GM23248 (cell line): ENCODE data around the gene ESYT2.

Source experiments
- EZH2 ChIP-seq: fragments of 200-600 bp; sonication (generic); IDR thresholded peaks from 2 replicates; pipeline ENCODE4 v1.6.1; 2018; ENCODE audit warnings: antibody characterized with exemption, mild to moderate bottlenecking; ENCODE audit not compliant: insufficient read depth, poor library complexity, severe bottlenecking
- EZH2phosphoT487 ChIP-seq: fragments of 200-600 bp; sonication (generic); IDR thresholded peaks from 2 replicates; pipeline ENCODE4 v1.6.1; 2018; ENCODE audit warnings: antibody characterized with exemption, moderate library complexity, mild to moderate bottlenecking, low read depth; ENCODE audit not compliant: insufficient read depth

- TF ChIP-seq EZH2 (no peak), EZH2phosphoT487 (no peak)
These were observed 932 bp downstream of the ESYT2 start for GRCh38 chr7:158828133-158829020.
